Thymus (tissue), 11 donors: ENCODE results near the gene GPR4. TPM values are rescaled to one million over a fixed set of nuclear protein-coding genes. Genes with fewer than 3 reads are reported as not detected.

Experiments
- DNase-seq, 9 donors: peaks; one replicate each; pipeline ENCODE4 v3.0.0-alpha.2; 2013; ENCODE audit warnings: low spot score in 9 of 9, low read depth in 6 of 9, missing footprints in 1 of 9
- H3K27ac ChIP-seq, 2 donors: one replicate each; pipeline ENCODE4 v1.5.1; 2013; ENCODE audit warnings: control low read depth in 1 of 2, low read depth in 1 of 2, low read length in 1 of 2, mild to moderate bottlenecking in 1 of 2, moderate library complexity in 1 of 2
- H3K27me3 ChIP-seq, 2 donors: one replicate each; pipeline ENCODE4 v1.5.1; 2013; ENCODE audit warnings: low read length in 1 of 2; ENCODE audit not compliant: control insufficient read depth in 2 of 2, insufficient read depth in 1 of 2
- H3K36me3 ChIP-seq, 2 donors: one replicate each; pipeline ENCODE4 v1.5.1; 2013; ENCODE audit warnings: low read length in 1 of 2, mild to moderate bottlenecking in 1 of 2, moderate library complexity in 1 of 2; ENCODE audit not compliant: control insufficient read depth in 2 of 2, insufficient read depth in 2 of 2
- H3K4me1 ChIP-seq, 2 donors: one replicate each; pipeline ENCODE4 v1.5.1; 2013; ENCODE audit warnings: low read length in 2 of 2; ENCODE audit not compliant: control insufficient read depth in 2 of 2, insufficient read depth in 2 of 2
- H3K4me3 ChIP-seq, 2 donors: one replicate each; pipeline ENCODE4 v1.5.1; 2013; ENCODE audit warnings: low read length in 2 of 2, control low read depth in 1 of 2, mild to moderate bottlenecking in 1 of 2
- H3K9me3 ChIP-seq, 2 donors: one replicate each; pipeline ENCODE4 v1.5.1; 2013; ENCODE audit warnings: low read length in 1 of 2, mild to moderate bottlenecking in 1 of 2; ENCODE audit not compliant: control insufficient read depth in 2 of 2, insufficient read depth in 1 of 2
- WGBS: extraction: QIAGEN DNeasy Blood & Tissue Kit; methylation state at CpG from one replicate; pipeline ENCODE4 v1.1.7; 2013; 5-methylcytosine and 5-hydroxymethylcytosine counted together
- polyA plus RNA-seq: library from polyadenylated mRNA; stranded (reverse); fragments of 200-250 nt; gene quantifications from one replicate; pipeline ENCODE4 v1.2.3, GENCODE V29; 2013
- total RNA-seq: library from RNA; stranded (reverse); fragments of 120-200 nt; gene quantifications from one replicate; pipeline ENCODE4 v1.2.4, GENCODE V29; 2013
- donor health status: healthy.

Gene GPR4
- total and polyA plus RNA-seq, 2 donors: 0.09 to 1.3 TPM

- H3K27ac ChIP-seq: no peak overlapping the region
- peaks cover 0 to 3% of the 10 kb centered on the region in 2 donors for H3K4me1 ChIP-seq
- 96% methylated on average over 34 of the region's 34 CpGs for WGBS
- peaks cover 6 to 17% of the 10 kb centered on the region in 2 donors for H3K36me3 ChIP-seq
- no peaks in the 10 kb centered on the region for H3K27me3 ChIP-seq
- no peak for DNase-seq
- no peak overlapping the region for H3K4me3 ChIP-seq
- H3K9me3 ChIP-seq: no peaks in the 10 kb centered on the region
Measured at GRCh38 chr19:45553464-45553863, 48.5 kb downstream of the GPR4 start.

GRCh38 chr19:45547965-45548609, 53.9 kb downstream of the GPR4 start:
- H3K4me3 ChIP-seq: no peak overlapping the region
- H3K27me3 ChIP-seq: no peaks in the 10 kb centered on the region
- H3K9me3 ChIP-seq: no peaks in the 10 kb centered on the region
- 98% methylated on average over 9 of the region's 9 CpGs for WGBS
- H3K4me1 ChIP-seq: no peaks in the 10 kb centered on the region
- no peak overlapping the region for H3K27ac ChIP-seq
- peaks cover 2 to 3% of the 10 kb centered on the region in 2 donors for H3K36me3 ChIP-seq
- DNase-seq: no peak

DNA sequence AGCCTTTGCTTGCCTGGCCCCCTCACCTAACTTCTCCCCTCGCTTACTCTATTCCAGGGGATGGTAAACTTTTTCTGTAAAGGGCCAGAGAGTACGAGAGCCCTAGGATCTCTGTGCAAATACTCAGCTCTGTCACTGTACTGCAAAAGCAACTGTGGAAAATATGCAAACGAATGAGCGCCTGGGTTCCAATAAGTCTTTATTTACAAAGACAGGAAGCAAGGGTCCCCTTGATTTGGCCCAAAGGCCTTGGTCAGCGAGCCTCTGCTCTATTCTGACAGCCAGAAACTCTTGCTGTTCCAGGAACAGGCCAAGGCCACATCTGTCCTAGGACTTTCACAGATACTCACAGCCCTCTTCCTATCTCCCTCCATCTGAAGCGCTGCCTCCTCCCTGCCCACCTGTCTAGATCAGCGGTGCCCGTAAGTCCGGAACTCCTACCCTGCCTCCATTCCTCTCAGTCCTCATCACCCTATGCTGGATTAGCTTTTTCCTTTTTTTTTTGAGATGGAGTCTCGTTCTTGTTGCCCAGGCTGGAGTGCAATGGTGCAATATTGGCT, 54.7 kb downstream of the GPR4 start:
- WGBS: 96% methylated on average over 10 of the region's 10 CpGs
- Histone ChIP-seq H3K27ac (no peak overlapping the region), H3K4me1 (no peaks in the 10 kb centered on the region), H3K9me3 (no peaks in the 10 kb centered on the region), H3K27me3 (no peaks in the 10 kb centered on the region), H3K36me3 (no peaks in the 10 kb centered on the region), H3K4me3 (no peak overlapping the region)
- no peak for DNase-seq

DNA sequence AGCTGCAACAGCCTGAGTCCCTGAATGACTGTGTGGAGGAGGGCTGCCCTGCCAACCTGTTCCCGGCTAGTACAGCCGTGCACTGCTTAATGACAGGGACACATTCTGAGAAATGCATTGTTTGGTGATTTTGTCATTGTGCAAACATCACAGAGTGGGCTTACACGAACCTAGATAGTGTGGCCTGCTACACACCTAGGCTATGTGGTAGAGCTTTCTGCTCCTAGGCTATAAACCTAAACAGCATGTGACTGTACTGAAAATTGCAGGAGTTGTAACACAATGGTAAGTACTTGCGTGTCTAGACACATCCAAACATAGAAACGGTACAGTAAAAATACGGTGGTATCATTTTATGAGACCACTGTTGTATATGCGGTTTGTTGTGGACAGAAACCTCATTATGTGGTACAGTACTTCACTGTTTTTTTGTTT, 59.8 kb downstream of the GPR4 start:
- no peaks in the 10 kb centered on the region for H3K27me3 ChIP-seq
- H3K36me3 ChIP-seq: no peaks in the 10 kb centered on the region
- H3K4me3 ChIP-seq: no peak overlapping the region
- 92% methylated on average over 7 of the region's 7 CpGs for WGBS
- no peaks in the 10 kb centered on the region for H3K4me1 ChIP-seq
- no peaks in the 10 kb centered on the region for H3K9me3 ChIP-seq
- H3K27ac ChIP-seq: no peak overlapping the region
- no peak for DNase-seq

Other genes starting within 250 kb of the GPR4 start
- gene ERCC2, start 231.6 kb downstream of the GPR4 start, total RNA-seq: 5.0 TPM
- gene ERCC2, start 231.6 kb downstream of the GPR4 start, polyA plus RNA-seq: 14.2 TPM
- gene PPP1R13L, start 197.1 kb downstream of the GPR4 start, total RNA-seq: 1.7 TPM
- gene PPP1R13L, start 197.1 kb downstream of the GPR4 start, polyA plus RNA-seq: 41.6 TPM
- gene POLR1G, start 195.6 kb downstream of the GPR4 start, total RNA-seq: 5.8 TPM
- 1.8 TPM for gene POLR1G, start 195.6 kb downstream of the GPR4 start, polyA plus RNA-seq
- 61.6 TPM for gene ERCC1, start 178.3 kb downstream of the GPR4 start, total RNA-seq
- 42.6 TPM for gene ERCC1, start 178.3 kb downstream of the GPR4 start, polyA plus RNA-seq
- gene FOSB, start 134.2 kb downstream of the GPR4 start, total RNA-seq: 6.1 TPM
- 7.1 TPM for gene FOSB, start 134.2 kb downstream of the GPR4 start, polyA plus RNA-seq
- 1.6 TPM for gene RTN2, start 105.2 kb downstream of the GPR4 start, total RNA-seq
- 5.0 TPM for gene RTN2, start 105.2 kb downstream of the GPR4 start, polyA plus RNA-seq
- 4.8 TPM for gene PPM1N, start 103.8 kb downstream of the GPR4 start, total RNA-seq
- gene PPM1N, start 103.8 kb downstream of the GPR4 start, polyA plus RNA-seq: 4.0 TPM
- 61.2 TPM for gene VASP, start 94.7 kb downstream of the GPR4 start, total RNA-seq
- 138 TPM for gene VASP, start 94.7 kb downstream of the GPR4 start, polyA plus RNA-seq
- gene OPA3, start 17.4 kb downstream of the GPR4 start, total RNA-seq: 3.4 TPM
- 7.4 TPM for gene OPA3, start 17.4 kb downstream of the GPR4 start, polyA plus RNA-seq
- 19.3 TPM for gene EML2, start 37.2 kb upstream of the GPR4 start, total RNA-seq
- 55.2 TPM for gene EML2, start 37.2 kb upstream of the GPR4 start, polyA plus RNA-seq
- 0.14 TPM for gene GIPR, start 66.0 kb upstream of the GPR4 start, total RNA-seq
- 1.6 TPM for gene GIPR, start 66.0 kb upstream of the GPR4 start, polyA plus RNA-seq
- gene SNRPD2, start 89.7 kb upstream of the GPR4 start, total RNA-seq: 711 TPM
- gene SNRPD2, start 89.7 kb upstream of the GPR4 start, polyA plus RNA-seq: 395 TPM
- gene QPCTL, start 90.5 kb upstream of the GPR4 start, total RNA-seq: 3.1 TPM
- 8.2 TPM for gene QPCTL, start 90.5 kb upstream of the GPR4 start, polyA plus RNA-seq
- gene FBXO46, start 128.7 kb upstream of the GPR4 start, total RNA-seq: 6.8 TPM
- gene FBXO46, start 128.7 kb upstream of the GPR4 start, polyA plus RNA-seq: 18.8 TPM
- gene MEIOSIN, start 131.2 kb upstream of the GPR4 start, total RNA-seq: not detected
- 0.02 TPM for gene MEIOSIN, start 131.2 kb upstream of the GPR4 start, polyA plus RNA-seq
- 1.7 TPM for gene SIX5, start 167.0 kb upstream of the GPR4 start, total RNA-seq
- gene SIX5, start 167.0 kb upstream of the GPR4 start, polyA plus RNA-seq: 7.0 TPM
- gene DMPK, start 180.3 kb upstream of the GPR4 start, total RNA-seq: 3.9 TPM
- gene DMPK, start 180.3 kb upstream of the GPR4 start, polyA plus RNA-seq: 59.4 TPM
- 12.4 TPM for gene DMWD, start 190.6 kb upstream of the GPR4 start, total RNA-seq
- 18.1 TPM for gene DMWD, start 190.6 kb upstream of the GPR4 start, polyA plus RNA-seq
- not detected for gene RSPH6A, start 213.1 kb upstream of the GPR4 start, total RNA-seq
- 0.14 TPM for gene RSPH6A, start 213.1 kb upstream of the GPR4 start, polyA plus RNA-seq